OCI-LY3 (cell line): ENCODE results near the gene ART1.

Experiments used
- H2AFZ ChIP-seq: fragments of 200-600, 300-600 bp; shearing (Covaris generic); 2 replicates; pipeline ENCODE4 v1.6.0; 2014; ENCODE audit warnings: antibody characterized with exemption, low read depth, low read length
- H3K27ac ChIP-seq: fragments of 200-600, 300-600 bp; sonication (generic); 2 replicates; pipeline ENCODE4 v1.5.1; 2014; ENCODE audit warnings: mild to moderate bottlenecking, low read length, moderate library complexity, mixed read lengths
- H3K27me3 ChIP-seq: fragments of 200-600, 300-600 bp; sonication (generic); 2 replicates; pipeline ENCODE4 v1.6.1; 2014; ENCODE audit warnings: low read depth, low read length, mixed read lengths
- H3K36me3 ChIP-seq: fragments of 200-600, 300-600 bp; sonication (generic); replicated peaks from 2 replicates; pipeline ENCODE3; 2014; ENCODE audit warnings: low read depth, low read length, mixed read lengths
- H3K4me1 ChIP-seq: fragments of 300-600, 200-600 bp; sonication (generic); 2 replicates; pipeline ENCODE4 v1.6.1; 2014; ENCODE audit warnings: low read length, mixed read lengths
- H3K4me2 ChIP-seq: fragments of 200-600, 300-600 bp; sonication (generic); 2 replicates; pipeline ENCODE4 v1.6.1; 2014; ENCODE audit warnings: low read length, mixed read lengths
- H3K4me3 ChIP-seq: fragments of 300-600, 200-600 bp; sonication (generic); 2 replicates; pipeline ENCODE4 v1.5.1; 2014; ENCODE audit warnings: antibody characterized with exemption, mild to moderate bottlenecking, low read length, moderate library complexity
- H3K79me2 ChIP-seq: fragments of 300-600, 200-600 bp; shearing (Covaris generic); 2 replicates; pipeline ENCODE4 v1.6.1; 2014; ENCODE audit warnings: mild to moderate bottlenecking, low read length, mixed read lengths
- H3K9ac ChIP-seq: fragments of 300-600, 200-600 bp; shearing (Covaris generic); 2 replicates; pipeline ENCODE4 v1.6.0; 2014; ENCODE audit warnings: mild to moderate bottlenecking, low read length, moderate library complexity
- H3K9me3 ChIP-seq: fragments of 200-600, 300-600 bp; shearing (Covaris generic); 2 replicates; pipeline ENCODE4 v1.6.1; 2014; ENCODE audit warnings: low read length, mixed read lengths; ENCODE audit not compliant: insufficient read depth
- H4K20me1 ChIP-seq: fragments of 200-600, 300-600 bp; sonication (generic); 2 replicates; pipeline ENCODE4 v1.6.1; 2016; ENCODE audit warnings: low read length, mixed read lengths; ENCODE audit not compliant: insufficient read depth
- EZH2phosphoT487 ChIP-seq: fragments of 200-600 bp; shearing (Covaris generic); IDR thresholded peaks from 2 replicates; pipeline ENCODE4 v1.6.1; 2018; ENCODE audit warnings: antibody characterized with exemption, mixed run types, low read depth
- TF ChIP-seq, protein P1 (sequence below): fragments of 200-600, 300-600 bp; sonication (generic); IDR thresholded peaks from 2 replicates; pipeline ENCODE4 v1.5.1; 2014; ENCODE audit warnings: antibody characterized with exemption, low read length, low read depth

Gene ART1

DNA sequence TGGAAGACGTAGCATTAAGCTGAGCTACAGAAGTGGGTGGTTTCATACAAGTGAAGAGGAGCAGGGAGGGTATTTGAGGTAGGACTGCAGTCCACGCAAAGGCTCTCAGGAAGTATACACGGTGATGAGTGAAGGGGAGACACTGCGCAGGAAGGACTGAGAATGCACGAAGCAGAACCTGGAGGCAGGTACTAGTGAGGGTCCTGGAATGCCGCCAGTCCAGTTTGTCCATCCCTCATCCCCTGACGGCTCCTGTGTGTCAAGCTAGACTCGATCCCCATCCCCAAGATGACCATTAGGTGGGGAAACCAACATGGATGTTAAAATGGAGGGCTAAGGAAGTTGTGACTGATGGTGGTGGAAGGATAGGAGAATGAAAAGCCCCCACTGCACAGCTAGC lies 26.9 kb upstream of the ART1 start:
- H3K4me1 ChIP-seq: peaks cover 15% of the 10 kb centered on the region
- no peaks in the 10 kb centered on the region for H4K20me1 ChIP-seq
- H3K79me2 ChIP-seq: no peaks in the 10 kb centered on the region
- H3K36me3 ChIP-seq: no peaks in the 10 kb centered on the region
- no peak overlapping the region for H3K4me3 ChIP-seq
- H3K27ac ChIP-seq: no peak overlapping the region
- no peak overlapping the region for H2AFZ ChIP-seq
- H3K4me2 ChIP-seq: no peak overlapping the region
- TF ChIP-seq, protein P1, sequence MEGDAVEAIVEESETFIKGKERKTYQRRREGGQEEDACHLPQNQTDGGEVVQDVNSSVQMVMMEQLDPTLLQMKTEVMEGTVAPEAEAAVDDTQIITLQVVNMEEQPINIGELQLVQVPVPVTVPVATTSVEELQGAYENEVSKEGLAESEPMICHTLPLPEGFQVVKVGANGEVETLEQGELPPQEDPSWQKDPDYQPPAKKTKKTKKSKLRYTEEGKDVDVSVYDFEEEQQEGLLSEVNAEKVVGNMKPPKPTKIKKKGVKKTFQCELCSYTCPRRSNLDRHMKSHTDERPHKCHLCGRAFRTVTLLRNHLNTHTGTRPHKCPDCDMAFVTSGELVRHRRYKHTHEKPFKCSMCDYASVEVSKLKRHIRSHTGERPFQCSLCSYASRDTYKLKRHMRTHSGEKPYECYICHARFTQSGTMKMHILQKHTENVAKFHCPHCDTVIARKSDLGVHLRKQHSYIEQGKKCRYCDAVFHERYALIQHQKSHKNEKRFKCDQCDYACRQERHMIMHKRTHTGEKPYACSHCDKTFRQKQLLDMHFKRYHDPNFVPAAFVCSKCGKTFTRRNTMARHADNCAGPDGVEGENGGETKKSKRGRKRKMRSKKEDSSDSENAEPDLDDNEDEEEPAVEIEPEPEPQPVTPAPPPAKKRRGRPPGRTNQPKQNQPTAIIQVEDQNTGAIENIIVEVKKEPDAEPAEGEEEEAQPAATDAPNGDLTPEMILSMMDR: no peak
- TF ChIP-seq EZH2phosphoT487: no peak
- H3K27me3 ChIP-seq: no peaks in the 10 kb centered on the region
- H3K9me3 ChIP-seq: no peaks in the 10 kb centered on the region
- H3K9ac ChIP-seq: no peak overlapping the region

DNA sequence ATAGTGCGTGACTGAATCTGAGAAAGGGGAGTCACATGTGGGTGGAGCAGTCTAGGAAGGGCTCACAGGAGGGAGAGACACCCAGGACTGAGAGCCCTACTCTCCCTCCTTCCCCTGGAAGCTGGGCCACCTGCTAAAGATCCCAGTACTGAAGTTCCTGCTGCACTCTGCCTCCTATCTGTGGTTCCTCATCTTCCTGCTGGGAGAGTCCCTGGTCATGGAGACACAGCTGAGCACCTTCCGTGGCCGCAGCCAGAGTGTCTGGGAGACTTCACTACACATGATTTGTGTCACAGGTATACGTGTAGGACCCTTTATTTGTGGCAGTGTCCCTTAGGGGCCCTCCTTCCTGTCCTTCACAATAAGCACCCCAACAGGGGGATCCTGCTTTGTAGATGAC lies 22.4 kb upstream of the ART1 start:
- no peaks in the 10 kb centered on the region for H3K36me3 ChIP-seq
- H2AFZ ChIP-seq: no peak overlapping the region
- no peak for TF ChIP-seq EZH2phosphoT487
- TF ChIP-seq, protein P1: no peak

DNA sequence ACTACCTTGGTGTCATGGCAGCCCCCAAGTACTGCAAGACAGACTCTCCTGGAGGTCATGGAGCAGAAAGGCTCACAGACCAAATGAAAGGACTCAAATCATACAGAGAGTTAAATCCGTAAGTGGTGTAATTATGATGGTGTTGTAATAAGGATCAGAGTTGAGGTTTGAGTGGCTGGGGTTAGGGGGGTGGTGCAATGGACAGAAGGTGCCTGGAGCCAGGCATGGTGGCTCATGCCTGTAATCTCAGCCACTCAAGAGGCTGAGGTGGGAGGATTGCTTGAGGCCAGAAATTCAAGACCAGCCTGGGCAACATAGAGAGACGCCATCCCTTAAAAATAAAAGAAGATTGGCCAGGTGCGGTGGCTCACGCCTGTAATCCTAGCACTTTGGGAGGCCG lies 21.8 kb upstream of the ART1 start:
- Histone ChIP-seq H3K27ac (no peak overlapping the region), H3K4me3 (no peak overlapping the region), H3K79me2 (no peaks in the 10 kb centered on the region), H3K9me3 (no peaks in the 10 kb centered on the region), H4K20me1 (no peaks in the 10 kb centered on the region), H3K36me3 (no peaks in the 10 kb centered on the region), H3K27me3 (no peaks in the 10 kb centered on the region), H2AFZ (no peak overlapping the region), H3K4me2 (no peak overlapping the region), H3K4me1 (no peaks in the 10 kb centered on the region), H3K9ac (no peak overlapping the region)
- TF ChIP-seq, protein P1: no peak
- TF ChIP-seq EZH2phosphoT487: no peak

More for the DNA sequence above, 22.4 kb upstream of the ART1 start:
- no peaks in the 10 kb centered on the region for H3K27me3 ChIP-seq
- no peaks in the 10 kb centered on the region for H3K9me3 ChIP-seq
- H3K4me2 ChIP-seq: no peak overlapping the region
- H3K27ac ChIP-seq: no peak overlapping the region
- H3K4me1 ChIP-seq: no peaks in the 10 kb centered on the region
- no peaks in the 10 kb centered on the region for H4K20me1 ChIP-seq
- no peak overlapping the region for H3K9ac ChIP-seq
- no peak overlapping the region for H3K4me3 ChIP-seq
- no peaks in the 10 kb centered on the region for H3K79me2 ChIP-seq

DNA sequence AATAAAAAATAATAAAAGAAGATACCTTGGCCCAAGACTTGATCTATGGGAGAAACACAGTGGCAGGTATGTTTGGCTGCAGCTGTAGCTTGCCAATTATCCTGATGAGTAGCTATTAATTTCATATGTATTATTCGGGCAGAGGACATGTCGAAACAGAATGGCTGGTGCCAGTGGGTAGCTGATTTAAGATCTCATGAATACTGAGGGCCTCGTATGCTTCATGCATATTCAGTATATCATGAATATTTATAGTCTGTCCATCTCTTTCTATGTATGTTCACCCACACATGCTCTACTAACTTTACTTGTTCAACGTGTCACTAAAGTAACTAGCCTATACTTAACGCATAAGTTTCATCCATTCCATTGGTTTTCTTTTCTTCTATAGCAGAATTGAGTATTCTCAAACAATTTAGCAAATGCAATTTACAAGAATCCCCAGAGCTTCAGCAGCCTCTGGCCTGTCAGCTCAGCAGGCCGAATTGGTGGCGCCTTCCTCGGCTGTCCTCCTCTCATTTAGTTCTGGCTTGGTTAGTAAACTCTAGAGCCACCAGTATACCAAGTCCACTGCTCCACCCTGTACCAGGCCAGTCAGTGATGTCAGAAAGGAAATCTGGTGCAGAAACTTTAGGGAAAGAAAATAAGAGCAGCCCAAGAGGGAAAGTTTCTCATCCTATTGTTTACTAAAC lies 21.0 kb upstream of the ART1 start:
- Histone ChIP-seq H3K9ac (no peak overlapping the region), H2AFZ (no peak overlapping the region), H3K79me2 (no peaks in the 10 kb centered on the region), H3K27me3 (no peaks in the 10 kb centered on the region), H3K27ac (no peak overlapping the region), H3K9me3 (no peaks in the 10 kb centered on the region), H3K4me3 (no peak overlapping the region), H3K4me2 (no peak overlapping the region), H3K4me1 (no peaks in the 10 kb centered on the region), H3K36me3 (no peaks in the 10 kb centered on the region), H4K20me1 (no peaks in the 10 kb centered on the region)
- TF ChIP-seq EZH2phosphoT487: no peak
- TF ChIP-seq, protein P1: no peak
